Right forelimb (tissue), 1 donor: ENCODE measurements around the gene RNF166.

Source experiments
- DNase-seq: peaks from one replicate; pipeline ENCODE4 v3.0.0-alpha.2; 2018

The RNF166 gene

DNA sequence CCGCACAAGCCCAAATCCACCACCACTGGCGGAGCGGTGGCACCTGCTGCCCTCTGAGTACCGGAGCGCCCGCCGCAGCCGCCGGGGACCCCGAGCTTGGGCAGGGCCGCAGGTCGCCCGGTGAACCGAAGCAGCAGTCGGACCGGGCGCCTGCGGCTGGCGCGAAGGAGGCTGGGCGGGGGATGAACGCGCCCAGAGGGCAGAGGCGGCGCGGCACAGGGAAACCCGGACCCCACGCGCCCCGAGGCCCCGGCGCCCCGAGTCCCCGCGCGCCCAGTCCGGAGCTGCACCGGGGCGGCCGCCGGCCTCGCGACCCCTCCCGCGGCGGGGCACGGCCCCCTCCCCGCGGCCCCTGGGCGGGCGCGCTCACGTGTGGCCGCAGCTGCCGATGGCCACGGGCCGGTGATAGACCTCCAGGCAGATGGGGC, 393 bp downstream of the RNF166 start:
- DNase-seq = no peak

DNA sequence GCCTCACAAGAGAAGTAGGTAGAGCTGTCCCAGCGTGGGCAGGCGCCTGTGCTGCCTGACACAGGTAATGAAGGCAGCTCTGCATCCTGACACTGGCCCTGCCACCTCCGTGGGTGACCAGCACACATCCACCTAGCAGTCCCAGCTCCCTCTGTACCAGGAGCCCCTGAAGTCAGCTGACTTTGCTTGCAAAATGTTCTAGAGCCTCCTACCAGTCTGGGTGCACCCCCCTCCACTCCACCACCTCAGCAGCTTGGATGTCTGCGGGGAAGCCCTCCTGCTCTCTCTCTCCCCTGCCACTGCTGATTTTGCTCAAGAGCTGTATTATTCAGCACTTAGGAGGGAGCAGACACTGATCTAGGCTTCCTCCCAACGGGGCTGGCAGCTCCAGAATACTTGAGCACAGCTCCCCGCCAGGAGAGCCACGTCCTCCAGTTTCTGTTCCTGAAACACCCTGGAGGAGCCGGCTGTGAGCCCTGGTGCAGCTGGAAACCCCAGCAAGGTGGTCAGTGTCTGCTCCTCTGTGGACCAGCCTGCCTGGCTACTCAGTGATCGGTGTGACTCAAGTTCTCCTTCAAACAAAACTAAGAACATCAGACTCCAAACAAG, 1.0 kb downstream of the RNF166 start:
- no peak for DNase-seq

DNA sequence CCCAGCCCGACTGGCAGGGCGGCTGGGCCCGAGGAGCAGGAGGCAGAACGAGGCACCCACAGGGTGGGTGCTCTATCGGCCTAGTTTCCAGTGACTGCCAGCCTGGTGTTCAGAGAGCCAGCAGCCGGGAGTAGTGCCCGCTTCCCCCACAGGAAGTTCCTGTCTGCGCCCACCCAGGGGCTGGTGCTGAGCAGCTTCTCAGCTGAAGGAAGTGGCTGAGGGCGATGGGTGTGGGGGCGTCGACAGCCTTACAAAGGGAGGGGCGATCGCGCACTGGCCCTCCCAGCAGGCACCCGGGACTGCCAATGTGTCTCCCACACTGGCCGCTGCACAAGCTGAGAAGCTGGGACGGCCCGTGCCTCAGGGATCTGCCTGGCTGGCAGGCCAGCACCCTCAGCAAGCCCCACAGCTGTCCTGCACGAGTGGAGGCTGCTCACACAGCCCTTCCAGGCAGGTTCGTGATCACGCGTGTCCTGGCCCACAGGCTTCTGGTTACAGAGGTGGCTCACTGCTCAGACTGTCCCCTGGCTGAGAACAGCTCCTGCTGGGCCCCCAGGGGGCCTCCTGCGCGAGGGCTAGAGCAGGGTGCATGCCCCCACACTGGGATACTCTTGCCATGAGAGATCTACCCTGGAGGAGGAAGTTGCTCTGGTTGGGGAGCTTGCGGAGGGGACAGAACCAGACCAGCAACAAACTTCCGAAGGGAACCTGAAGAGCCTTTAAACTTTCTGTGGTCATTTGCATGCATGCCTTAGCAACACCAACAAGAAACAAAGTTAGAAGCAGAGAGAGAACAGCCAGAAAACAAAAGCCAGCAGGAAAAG, 2.5 kb downstream of the RNF166 start:
- DNase-seq = no peak

DNA sequence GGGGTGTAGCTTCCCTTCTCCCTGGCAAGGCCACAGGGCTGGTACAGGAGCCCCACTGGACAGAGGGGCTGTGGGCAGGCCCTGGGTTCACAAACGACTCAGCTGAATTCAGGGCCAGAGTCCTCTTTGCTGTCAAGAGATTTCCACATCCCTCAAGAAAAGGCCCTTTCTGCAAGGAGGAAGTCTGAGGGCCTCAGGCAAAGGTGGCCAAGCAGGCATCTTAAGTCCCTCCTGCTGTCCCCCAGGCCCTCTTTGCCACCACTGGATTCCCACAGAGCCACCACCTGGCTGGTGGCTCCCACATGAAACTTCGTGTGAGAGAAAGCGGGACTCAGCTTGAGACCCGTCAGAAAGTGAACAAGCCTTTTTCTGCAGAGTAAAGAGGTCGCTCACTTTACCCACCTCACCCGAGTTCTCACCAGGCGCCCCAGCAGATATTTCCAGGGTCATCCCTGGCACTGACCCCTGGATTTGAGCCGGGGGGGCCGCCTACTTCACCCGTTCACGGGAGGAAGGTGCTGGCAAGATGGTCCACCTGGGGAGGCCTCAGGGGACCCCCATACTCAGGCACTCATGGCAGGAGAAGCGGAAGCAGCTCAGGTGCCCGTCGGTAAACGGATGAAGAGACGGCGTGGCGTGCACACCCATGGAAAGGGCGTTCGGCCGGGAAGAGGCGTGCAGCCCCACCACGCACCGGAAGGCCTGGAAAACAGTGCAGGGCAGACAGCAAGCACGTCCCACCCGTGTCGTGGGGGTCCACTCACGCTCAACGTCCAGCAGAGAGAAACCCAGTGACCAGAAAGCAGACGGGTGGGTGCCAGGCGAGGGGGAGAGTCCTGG, 3.6 kb downstream of the RNF166 start:
- DNase-seq = no peak

DNA sequence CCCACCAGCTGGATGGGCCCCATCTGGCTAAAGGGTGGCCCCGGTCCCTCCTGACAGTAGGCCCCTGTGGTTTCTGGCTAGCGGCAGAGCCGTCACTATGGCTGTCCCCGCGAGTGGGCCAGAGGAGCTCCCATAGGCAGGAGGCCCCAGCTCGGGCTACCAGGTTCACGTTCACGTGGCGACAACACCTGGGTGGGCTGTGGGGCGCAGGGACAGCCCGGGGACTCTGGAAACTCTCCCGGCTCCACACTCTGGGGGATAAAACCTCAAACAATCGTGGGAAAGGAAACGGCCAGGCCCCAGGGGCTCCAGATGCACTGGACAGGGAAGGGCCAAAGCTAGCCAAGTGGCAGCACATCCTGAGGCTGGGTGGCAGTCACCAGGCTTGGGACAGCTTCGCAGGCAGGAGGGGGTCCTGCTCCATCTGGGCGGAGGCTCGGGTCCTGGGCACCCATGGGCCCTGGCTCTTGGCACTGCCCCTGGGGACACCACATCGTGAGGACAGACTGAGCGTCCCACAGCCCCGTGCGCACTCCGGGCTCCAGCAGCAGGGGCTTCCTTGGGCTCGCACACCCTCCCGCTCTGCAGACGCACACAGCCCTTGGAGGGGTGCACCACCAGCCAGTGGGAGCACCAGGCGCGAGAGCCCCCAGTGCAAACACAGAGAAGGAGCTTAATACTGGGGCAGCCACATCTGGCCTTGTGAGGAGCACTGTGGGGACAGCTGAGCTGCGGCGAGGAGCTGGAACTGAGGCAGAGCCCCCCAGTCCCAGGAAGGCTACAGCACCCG, 4.4 kb downstream of the RNF166 start:
- no peak for DNase-seq

DNA sequence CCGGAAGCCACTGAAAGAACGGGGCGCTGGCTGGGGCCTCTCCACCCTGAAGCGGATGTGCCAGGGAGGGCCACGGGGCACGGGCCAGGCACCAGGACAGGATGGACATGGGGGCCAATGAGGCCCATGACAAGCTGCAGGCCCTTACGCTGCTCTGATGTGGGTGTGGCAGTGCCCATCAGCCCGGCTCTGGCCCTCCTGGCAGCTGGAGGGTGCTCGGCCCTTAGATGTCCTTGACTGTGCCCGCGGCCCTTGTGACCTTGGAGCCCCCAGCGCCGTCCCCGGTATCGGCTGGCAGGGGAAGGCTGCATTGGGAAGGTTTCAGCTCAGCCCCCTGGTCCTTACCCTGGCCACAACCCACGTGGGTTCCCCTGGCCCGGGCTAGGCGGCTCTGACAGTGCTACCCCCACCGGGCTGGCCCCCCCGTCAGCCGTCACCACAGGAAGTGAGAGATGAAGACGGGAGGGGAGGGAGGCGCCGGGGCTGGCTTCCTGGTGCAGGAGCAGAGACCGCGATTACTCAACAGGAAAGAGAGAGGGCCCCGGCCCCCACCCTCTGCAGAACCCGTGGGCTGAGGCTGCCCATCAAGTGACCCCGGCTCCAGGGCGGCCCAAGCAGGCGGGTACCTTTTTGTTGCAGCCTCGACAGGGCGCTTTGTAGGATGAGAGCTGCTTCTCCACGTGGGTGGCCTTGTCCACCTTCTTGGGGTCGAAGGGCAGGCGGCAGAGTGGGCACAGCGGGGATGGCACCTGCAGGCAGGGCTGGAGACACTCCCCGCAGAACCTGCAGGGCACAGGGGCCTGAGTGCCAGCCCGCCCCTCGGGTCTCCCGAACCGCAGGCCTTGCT, 5.3 kb downstream of the RNF166 start:
- peak; percentile 58 for DNase-seq

DNA sequence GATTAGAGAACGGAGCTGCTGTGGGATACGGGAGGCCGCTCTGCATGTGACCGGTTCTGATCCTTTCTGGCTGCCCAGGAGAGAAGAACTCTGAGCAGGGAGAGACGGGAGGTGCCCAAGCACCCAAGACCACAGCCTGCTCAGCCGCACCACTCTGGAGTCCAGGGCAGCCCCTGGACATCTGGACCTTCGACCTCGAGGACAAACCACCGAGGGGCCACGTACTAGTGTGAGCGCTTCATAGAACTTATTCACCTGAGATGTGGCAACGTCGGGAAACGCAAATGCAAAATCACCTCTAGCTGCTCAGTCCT, 5.9 kb downstream of the RNF166 start:
- DNase-seq = no peak

DNA sequence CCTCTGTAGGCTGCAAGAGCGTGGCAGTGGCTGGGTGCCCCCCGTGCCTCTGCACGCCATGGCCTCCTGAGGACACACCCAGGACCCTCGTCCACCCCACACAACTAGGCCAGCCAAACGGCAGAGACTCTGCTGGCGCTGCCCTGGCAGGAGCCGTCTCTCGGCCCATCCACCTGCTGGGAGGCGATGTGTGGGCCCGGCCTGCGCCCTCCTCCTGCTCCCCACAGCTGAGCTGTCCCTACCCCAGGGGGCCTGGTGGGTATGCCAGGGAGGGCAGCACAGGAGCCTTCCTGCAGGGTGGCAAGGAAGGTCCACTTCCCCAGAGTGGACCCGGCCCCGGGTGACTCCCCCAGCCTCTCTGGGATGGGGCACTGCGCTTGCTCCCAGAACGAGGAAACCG, 7.0 kb downstream of the RNF166 start:
- DNase-seq = no peak

DNA sequence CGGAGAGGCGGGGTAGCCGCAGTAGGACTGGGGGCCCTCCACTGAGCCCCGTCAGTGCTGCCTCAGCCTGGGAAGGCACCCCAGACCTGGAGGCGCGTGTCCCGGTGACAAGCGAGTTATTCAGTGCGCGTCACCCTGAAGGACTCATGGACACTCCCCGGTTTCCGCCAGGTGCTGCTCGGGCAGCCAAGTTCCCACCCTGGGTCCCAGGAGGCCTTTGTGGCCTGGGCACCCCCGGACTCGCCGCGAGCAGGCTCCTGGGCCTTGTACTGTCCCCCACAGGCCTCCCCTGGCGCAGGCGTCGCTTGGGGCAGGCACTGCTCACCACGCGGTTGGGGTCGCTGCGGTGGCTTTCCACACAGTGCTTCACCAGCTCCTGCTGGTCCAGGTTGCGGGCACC, 7.6 kb downstream of the RNF166 start:
- no peak for DNase-seq

DNA sequence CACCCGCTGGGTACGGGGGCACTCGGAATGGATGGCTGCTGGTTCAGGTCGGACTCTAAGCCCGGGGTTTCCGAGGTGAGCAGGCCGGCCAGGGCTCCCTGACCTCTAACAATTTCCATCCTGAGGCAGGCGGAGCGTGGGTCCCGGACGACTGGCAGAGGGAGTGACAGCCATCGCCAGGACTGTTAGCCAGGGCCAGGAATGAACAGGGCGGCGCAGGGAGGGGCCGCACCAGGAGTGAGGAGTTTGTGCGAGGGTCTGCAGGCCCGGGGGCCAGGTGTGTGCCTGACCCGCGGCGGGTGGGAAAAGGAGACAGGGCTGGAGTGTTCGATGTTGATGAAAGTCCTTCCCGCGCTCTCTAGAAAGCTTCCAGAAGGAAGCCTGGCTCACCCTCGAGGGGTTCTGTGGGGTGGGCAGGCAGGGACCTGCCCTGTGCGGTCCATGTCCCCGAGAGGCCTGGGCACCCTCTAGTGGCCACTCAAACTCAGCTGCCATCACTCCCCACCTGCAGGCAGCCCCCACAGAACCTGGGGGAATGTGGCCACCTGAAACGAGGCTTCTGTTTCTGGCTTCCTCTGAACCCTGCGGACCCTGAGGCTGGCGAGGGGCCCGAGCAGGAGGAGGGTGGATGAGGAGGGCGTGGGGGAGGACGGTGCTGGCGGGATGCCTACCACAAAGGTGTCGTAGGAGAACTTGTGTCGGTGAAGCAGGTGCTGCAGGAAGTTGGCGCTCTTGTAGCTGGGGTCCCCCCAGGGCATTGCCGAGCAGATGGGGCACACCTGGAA, 8.2 kb downstream of the RNF166 start:
- DNase-seq = no peak

DNA sequence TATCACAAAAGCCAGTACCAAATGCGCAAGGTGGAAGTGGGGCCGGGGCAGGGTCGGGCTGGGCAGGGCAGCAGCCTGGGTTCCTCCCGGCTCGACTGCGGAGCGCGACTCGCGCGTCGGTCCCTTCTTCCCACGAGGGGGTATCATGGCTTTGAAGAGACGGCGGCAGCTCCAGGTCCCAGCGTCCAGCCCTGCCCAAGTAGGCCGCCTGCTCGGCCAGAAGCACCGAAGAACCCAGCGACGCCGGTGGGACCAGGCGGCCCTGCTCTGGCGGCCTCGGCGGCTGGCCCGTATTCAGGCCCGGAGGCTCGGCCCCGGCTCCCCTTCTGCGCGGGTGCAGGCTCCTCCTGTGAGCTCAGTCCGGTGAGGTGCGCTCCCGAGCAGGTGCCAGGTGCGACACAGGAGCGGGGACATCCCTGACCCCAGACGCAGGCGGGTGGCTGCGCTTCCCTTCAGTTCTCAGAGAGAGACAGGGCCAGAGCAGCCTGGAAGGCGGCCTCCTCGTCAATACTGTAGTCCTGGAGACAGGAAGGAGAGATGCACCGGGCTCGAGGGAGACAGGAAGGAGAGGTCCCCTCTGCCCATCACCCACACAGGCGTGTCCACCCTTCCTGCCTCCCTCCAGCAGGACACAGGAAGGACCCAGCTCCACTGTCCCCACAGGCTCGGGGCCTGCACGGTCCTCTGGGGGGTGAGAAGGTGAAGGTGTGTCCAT, 8.9 kb downstream of the RNF166 start:
- DNase-seq = no peak

DNA sequence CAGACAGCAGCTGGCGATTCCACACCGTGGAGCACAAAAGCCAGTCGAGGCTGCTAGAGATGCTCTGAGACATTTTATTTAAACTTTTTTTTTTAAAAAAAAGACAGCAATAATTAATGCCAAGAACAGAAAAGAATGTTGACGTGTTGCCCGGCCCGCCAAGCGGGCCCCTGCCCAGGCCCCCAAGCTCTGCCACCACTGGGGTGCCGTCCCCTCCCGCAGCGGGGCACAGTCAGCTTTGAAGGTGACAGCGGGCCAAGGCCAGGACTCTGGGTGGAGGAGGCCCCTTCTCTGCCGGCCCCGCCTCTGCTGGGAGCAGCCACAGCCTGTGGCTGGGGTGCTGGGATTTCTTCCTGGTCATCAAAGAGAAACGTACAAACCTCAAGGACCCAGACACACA, 9.8 kb downstream of the RNF166 start:
- no peak for DNase-seq

DNA sequence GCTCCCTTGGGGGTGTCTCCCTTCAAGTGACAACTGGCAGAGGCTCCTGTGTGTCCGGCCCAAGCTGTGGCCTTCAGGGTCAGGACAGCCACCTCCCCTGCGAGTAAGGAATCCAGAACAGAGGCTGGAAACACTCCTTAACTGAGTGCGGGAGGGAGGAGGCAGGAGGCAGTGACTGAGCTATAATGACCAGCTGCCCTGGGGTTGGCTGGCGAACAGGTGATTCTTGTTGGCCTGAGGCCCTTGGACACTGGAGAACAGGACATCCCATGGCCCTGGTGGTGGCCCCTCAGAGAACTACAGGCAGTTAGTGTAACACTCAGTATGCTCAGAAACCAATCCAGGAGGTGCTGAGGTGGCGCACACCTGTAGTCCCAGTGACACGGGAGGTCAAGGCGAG, 10.5 kb downstream of the RNF166 start:
- no peak for DNase-seq

DNA sequence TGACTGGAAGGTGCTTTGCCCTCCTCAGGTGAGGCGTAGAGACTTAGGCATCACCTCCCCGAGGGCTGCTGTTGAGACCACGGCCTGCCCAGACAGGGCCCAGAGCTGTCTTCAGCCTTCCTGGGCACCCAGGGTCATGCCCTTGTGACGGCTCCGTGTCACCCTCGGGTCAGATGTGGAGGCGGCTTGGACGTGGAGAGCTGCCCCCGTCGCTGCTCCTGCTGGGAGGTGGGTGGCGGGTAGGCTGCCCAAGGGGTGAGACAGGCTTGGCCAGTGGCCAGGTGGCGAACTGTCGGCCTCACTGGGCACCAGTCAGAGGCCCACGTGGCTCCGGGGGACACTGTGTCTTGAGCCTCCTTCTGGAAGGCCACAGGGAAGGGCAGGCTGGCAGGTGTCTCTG, 11.0 kb downstream of the RNF166 start:
- no peak for DNase-seq

DNA sequence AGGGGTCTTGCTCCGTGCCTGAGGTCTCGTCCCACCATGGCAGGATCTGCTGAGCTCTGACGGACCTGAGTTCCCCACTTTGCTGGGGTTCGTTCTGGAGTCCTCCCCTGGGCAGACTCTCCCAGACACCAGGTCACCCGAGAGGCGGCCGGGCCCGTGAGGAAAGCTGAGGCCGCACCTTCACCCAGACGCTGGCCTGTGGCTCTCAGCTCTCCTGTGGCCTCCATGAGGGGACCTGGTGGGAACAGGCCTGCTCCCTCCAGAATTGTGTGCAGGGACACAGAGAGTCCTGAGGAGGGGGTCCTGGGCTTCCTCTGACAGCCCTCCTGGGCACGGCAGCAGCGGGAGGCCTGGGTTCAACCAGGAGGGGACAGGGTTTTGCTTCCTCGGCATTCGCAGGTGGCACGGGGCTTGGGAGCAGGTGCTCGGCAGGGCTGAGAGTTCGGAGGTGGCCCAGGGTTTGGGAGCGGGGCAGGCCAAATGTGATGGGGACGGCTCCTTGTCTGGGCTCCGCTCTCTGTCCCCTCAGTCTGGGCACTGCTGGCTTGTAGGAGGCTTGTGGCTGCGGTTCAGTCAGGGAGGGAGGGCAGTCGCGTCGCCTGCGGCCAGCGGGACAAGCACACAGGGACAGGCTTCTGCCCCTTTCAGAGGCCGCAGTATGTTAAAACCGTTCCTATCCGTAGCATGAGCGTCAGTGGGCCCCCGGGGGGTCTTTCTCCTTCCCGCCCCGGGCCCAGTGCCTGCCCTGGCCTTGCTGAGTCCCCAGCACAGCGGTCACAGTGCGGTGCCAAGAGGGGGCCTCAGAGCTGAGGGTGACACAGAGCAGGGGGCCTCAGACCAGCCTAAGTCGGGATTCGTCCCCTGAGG, 11.8 kb downstream of the RNF166 start:
- no peak for DNase-seq

DNA sequence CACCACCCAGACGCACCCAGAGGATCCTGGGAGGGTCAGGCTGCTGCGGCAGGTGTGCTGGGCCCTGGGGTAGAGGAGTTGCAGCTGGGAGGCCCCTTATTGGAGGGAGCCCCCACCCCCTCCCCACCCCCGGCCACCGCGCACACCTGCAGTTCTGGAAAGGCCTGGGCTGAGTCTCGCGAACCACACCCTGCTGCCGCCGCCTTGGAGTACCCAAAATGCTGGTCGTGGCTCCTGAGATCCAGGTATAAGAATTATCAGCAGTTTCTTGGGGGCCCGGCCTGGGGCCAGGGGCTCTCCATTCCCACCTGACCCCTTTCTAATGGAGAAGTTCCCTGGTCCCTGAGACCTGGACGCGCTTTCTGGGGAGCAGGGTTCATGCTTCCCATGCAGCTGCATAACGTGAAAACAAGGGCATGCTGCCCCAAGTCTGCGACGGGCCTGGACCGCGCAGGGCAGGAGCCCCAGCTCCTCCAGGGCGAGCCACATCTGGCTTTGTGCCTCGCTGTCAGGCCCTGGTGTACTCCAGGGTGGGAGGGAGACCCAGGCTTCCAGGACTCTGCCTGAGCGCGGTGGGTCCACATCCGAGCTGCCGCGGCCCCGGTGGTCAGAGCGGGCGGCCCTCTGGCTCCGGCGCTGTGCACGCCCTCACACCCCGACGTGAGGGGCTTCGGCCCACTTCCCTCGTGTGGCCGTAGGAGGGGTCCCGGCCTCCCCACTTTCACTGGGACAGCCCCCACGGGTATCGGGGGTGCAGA, 12.6 kb downstream of the RNF166 start:
- DNase-seq = no peak

DNA sequence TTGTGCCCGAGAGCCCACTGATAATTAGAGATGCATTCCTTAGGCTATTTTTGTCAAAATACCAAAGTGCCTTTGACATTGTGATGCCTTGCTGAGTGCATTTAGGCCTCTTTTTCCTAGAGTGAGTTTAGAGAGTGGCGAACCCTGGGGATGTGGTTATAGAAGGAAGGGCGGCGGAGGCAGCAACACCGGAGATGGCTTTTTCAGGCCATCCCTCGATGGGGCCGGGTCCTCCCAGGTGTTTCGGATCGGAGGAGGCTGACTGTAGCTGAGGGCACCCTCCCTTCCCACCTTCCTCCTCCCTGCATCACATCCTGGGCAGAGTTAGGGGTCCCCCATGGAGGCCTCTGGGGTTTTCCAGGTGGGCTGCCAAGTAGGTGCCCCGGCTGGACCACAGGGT, 13.3 kb downstream of the RNF166 start:
- DNase-seq = no peak

DNA sequence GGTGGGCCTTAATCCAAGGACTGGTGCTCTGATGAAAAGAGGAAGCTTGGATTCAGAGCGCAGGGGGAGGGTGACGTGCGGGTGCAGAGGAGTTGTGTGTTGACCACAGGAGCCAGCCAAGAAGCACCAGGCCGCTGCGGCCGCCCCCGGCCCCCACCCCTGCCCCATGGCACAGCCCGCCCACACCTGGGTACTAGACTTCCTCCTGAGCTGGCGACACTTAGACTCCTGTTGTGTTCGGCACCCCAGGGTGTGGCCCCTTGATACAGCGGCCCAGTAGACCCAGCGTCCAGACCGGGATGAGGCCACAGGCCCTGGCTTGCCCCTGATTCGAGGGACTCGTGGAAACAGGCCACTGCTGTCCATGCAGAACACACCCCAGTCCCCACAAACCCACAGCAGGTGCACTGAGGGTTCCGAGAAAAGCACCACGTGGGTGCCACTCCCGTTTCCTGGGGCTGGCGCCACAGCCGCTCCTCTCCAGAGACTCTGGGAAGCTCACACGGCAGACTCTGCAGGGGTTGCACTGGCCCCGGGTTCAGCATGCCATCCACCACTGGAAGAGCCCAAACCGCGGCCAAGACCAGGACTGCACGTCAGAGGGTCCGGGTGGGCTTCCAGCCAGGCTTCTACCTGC, 14.2 kb downstream of the RNF166 start:
- no peak for DNase-seq
